ENCODE results near the gene BCR. TPM values are rescaled to one million over a fixed set of nuclear protein-coding genes. Genes with fewer than 3 reads are reported as not detected.

The BCR gene
- total and polyA plus RNA-seq, 2 of the 13 experiments (the other 11 are each of a cell fraction or from before 2014, with no cell fraction given): 19.9 to 33.6 TPM

- TF ChIP-seq PRDM15 (CRISPR knock-in tag; IDR thresholded peaks at IDR 0.05): no peak
- TF ChIP-seq SP4 (CRISPR knock-in tag; IDR thresholded peaks at IDR 0.05): no peak
- no peak for TF ChIP-seq PLSCR1 (CRISPR knock-in tag; IDR thresholded peaks at IDR 0.05; ENCODE audit: borderline replicate concordance)
- TF ChIP-seq MAF1 (CRISPR knock-in tag; IDR thresholded peaks at IDR 0.05; ENCODE audit: borderline replicate concordance): no peak
- no peak for TF ChIP-seq PAWR (CRISPR knock-in tag; IDR thresholded peaks at IDR 0.05; ENCODE audit: borderline replicate concordance)
- no peak for TF ChIP-seq TOPORS (CRISPR knock-in tag; IDR thresholded peaks at IDR 0.05)
- no peak for TF ChIP-seq ZNF446 (CRISPR knock-in tag; IDR thresholded peaks at IDR 0.05)
- no peak for TF ChIP-seq GMEB1 (CRISPR knock-in tag; IDR thresholded peaks at IDR 0.05; ENCODE audit: borderline replicate concordance)
- TF ChIP-seq ARID5B (CRISPR knock-in tag; IDR thresholded peaks at IDR 0.05): peak; percentile 56
- TF ChIP-seq SMARCC2 (IDR thresholded peaks at IDR 0.05): no peak
- TF ChIP-seq ZNF432 (CRISPR knock-in tag; IDR thresholded peaks at IDR 0.05; ENCODE audit: borderline replicate concordance): no peak
- no peak for TF ChIP-seq HMG20B (CRISPR knock-in tag; conservative IDR thresholded peaks at IDR 0.05)
- no peak for TF ChIP-seq SRSF1 (optimal IDR thresholded peaks at IDR 0.05; ENCODE audit: low read depth, low read length)
- TF ChIP-seq ZNF784 (CRISPR knock-in tag; IDR thresholded peaks at IDR 0.05; ENCODE audit: borderline replicate concordance): no peak
- TF ChIP-seq NAIF1 (CRISPR knock-in tag; IDR thresholded peaks at IDR 0.05; ENCODE audit: borderline replicate concordance): no peak
- TF ChIP-seq FOXP4 (CRISPR knock-in tag; IDR thresholded peaks at IDR 0.05): peak; percentile 82
- TF ChIP-seq HES4 (CRISPR knock-in tag; IDR thresholded peaks at IDR 0.05; ENCODE audit: borderline replicate concordance): no peak
These were observed 38.5 kb downstream of the BCR start (continued) for GRCh38 chr22:23218867-23219251.
